AG04450 (cell line): ENCODE measurements around the gene GLE1. TPM values are rescaled to one million over a fixed set of nuclear protein-coding genes. Genes with fewer than 3 reads are reported as not detected.

Source experiments
- CTCF ChIA-PET: fragments of 300-600, 350-600 bp; formaldehyde crosslinking; extraction: SDS; loops from one replicate; lab custom pipeline; 2022; ENCODE audit warnings: antibody characterized with exemption, inconsistent platforms; lab: Charles Lee
- POLR2A ChIA-PET: fragments of 350-600 bp; formaldehyde crosslinking; extraction: SDS; loops from one replicate; lab custom pipeline; 2021; ENCODE audit warnings: antibody characterized with exemption, inconsistent platforms; lab: Yijun Ruan, JAX
- DNase-seq: peaks from one replicate; pipeline ENCODE4 v3.0.0-alpha.2; 2011; ENCODE audit warnings: low read depth, low spot score
- H3K27ac ChIP-seq: one replicate; pipeline ENCODE4 v1.5.1; 2012; ENCODE audit warnings: low read depth, low read length, control low read depth
- H3K27me3 ChIP-seq: one replicate; pipeline ENCODE4 v1.6.0; 2012; ENCODE audit warnings: low read length; ENCODE audit not compliant: control insufficient read depth, insufficient read depth
- H3K4me3 ChIP-seq: 2 replicates; pipeline ENCODE4 v1.5.1; 2011; ENCODE audit warnings: mild to moderate bottlenecking, low read depth, low read length, control low read depth
- H3K9me3 ChIP-seq: 2 replicates; pipeline ENCODE4 v1.5.1; 2012; ENCODE audit warnings: low read length; ENCODE audit not compliant: control insufficient read depth, insufficient read depth
- polyA plus RNA-seq: library from polyadenylated mRNA; depleted of rRNA; stranded (reverse); fragments of >200 nt; gene quantifications from 2 replicates; pipeline ENCODE4 v1.2.3, GENCODE V29; 2011
- TF ChIP-seq, protein P1 (sequence below): IDR thresholded peaks from 2 replicates; pipeline ENCODE4 v1.5.1; 2011; ENCODE audit warnings: low read depth, low read length, control low read depth, inconsistent platforms

GLE1 gene
- polyA plus RNA-seq, 1 experiment, result 27.3 TPM

DNA sequence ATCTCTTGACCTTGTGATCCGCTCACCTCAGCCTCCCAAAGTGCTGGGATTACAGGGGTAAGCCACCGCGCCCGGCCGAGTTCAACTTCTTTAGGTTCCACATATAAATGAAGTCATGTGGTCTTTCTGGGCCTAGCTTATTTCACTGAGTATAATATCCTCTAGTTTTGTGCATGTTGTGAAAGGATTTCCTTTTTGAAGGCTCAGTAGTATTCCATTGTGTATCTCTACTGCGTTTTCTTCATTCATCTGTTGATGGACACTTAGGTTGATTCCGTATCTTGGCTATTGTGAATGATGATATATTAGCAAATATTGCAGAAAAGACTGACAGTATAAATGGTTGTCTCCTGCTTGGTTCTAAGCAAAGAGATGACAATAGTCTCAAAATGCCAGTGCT is 28.7 kb upstream of the GLE1 start:
- no peak overlapping the region for H3K27ac ChIP-seq
- ChIA-PET POLR2A (no interaction called here), CTCF (no interaction called here)
- no peak for DNase-seq
- TF ChIP-seq, protein P1, sequence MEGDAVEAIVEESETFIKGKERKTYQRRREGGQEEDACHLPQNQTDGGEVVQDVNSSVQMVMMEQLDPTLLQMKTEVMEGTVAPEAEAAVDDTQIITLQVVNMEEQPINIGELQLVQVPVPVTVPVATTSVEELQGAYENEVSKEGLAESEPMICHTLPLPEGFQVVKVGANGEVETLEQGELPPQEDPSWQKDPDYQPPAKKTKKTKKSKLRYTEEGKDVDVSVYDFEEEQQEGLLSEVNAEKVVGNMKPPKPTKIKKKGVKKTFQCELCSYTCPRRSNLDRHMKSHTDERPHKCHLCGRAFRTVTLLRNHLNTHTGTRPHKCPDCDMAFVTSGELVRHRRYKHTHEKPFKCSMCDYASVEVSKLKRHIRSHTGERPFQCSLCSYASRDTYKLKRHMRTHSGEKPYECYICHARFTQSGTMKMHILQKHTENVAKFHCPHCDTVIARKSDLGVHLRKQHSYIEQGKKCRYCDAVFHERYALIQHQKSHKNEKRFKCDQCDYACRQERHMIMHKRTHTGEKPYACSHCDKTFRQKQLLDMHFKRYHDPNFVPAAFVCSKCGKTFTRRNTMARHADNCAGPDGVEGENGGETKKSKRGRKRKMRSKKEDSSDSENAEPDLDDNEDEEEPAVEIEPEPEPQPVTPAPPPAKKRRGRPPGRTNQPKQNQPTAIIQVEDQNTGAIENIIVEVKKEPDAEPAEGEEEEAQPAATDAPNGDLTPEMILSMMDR, result no peak
- H3K9me3 ChIP-seq, result no peaks in the 10 kb centered on the region
- H3K27me3 ChIP-seq, result no peaks in the 10 kb centered on the region
- H3K4me3 ChIP-seq, result no peak overlapping the region

GRCh38 chr9:128479262-128479661 is 25.3 kb upstream of the GLE1 start:
- POLR2A ChIA-PET, result no interaction called here
- no peak overlapping the region for H3K27ac ChIP-seq
- no peaks in the 10 kb centered on the region for H3K9me3 ChIP-seq
- H3K4me3 ChIP-seq, result no peak overlapping the region
- CTCF ChIA-PET, result no interaction called here
- TF ChIP-seq, protein P1, result no peak
- DNase-seq, result no peak
- no peaks in the 10 kb centered on the region for H3K27me3 ChIP-seq

- Histone ChIP-seq H3K9me3 (no peaks in the 10 kb centered on the region), H3K27me3 (no peaks in the 10 kb centered on the region), H3K27ac (no peak overlapping the region), H3K4me3 (no peak overlapping the region)
- ChIA-PET CTCF (no interaction called here), POLR2A (no interaction called here)
- DNase-seq, result no peak
- TF ChIP-seq, protein P1, result no peak
Measured at GRCh38 chr9:128481561-128481960, 23.0 kb upstream of the GLE1 start.

GRCh38 chr9:128482186-128482585 is 22.3 kb upstream of the GLE1 start:
- ChIA-PET POLR2A (interaction anchor here (0.7 kb wide), 1 partner anchor 70 kb away, joined by 4 read pairs; the partner anchor contains the start of gene SPTAN1), CTCF (no interaction called here)
- Histone ChIP-seq H3K9me3 (no peaks in the 10 kb centered on the region), H3K27ac (no peak overlapping the region), H3K27me3 (no peaks in the 10 kb centered on the region), H3K4me3 (no peak overlapping the region)
- TF ChIP-seq, protein P1, result no peak
- DNase-seq, result no peak

- DNase-seq, result no peak
- no peaks in the 10 kb centered on the region for H3K27me3 ChIP-seq
- no peaks in the 10 kb centered on the region for H3K9me3 ChIP-seq
- H3K27ac ChIP-seq, result no peak overlapping the region
- CTCF ChIA-PET, result no interaction called here
- H3K4me3 ChIP-seq, result no peak overlapping the region
- POLR2A ChIA-PET, result no interaction called here
- TF ChIP-seq, protein P1, result no peak
Measured at GRCh38 chr9:128484686-128485413, 19.7 kb upstream of the GLE1 start.
